H1 (cell line): ENCODE data around the gene BIRC2. TPM values are rescaled to one million over a fixed set of nuclear protein-coding genes. Genes with fewer than 3 reads are reported as not detected.

ENCODE experiments used
- CTCF ChIA-PET: fragments of 300-600 bp; sonication (Branson Sonifier 250); formaldehyde crosslinking; loops from one replicate; lab custom pipeline; 2021; ENCODE audit not compliant: partially characterized antibody; lab: Charles Lee
- POLR2A ChIA-PET: fragments of 300-600 bp; sonication (Branson Sonifier 250); formaldehyde crosslinking; loops from one replicate; lab custom pipeline; 2021; ENCODE audit warnings: inconsistent platforms; ENCODE audit not compliant: partially characterized antibody; lab: Charles Lee
- DNase-seq, 2 experiments: peaks; one replicate each; pipeline versions ENCODE4 v3.0.0 to v3.0.0-alpha.2; 2010 to 2022; ENCODE audit warnings: low spot score in 2 of 2, low read depth in 1 of 2, mixed read lengths in 1 of 2
- FAIRE-seq: peaks from 2 replicates; lab custom pipeline; 2011; peaks lifted over from hg19 to GRCh38; lab: Jason Lieb, UNC
- H2AFZ ChIP-seq: 2 replicates; pipeline ENCODE4 v1.8.1; 2012; ENCODE audit warnings: low read length, inconsistent platforms
- H2AK5ac ChIP-seq: 2 replicates; pipeline ENCODE4 v1.6.1; 2013; ENCODE audit warnings: low read depth, low read length
- H2BK120ac ChIP-seq: replicated peaks from 2 replicates; pipeline ENCODE3; 2013; ENCODE audit warnings: low read depth, low read length, inconsistent platforms
- H2BK12ac ChIP-seq: 2 replicates; pipeline ENCODE4 v1.6.1; 2013; ENCODE audit warnings: low read depth, low read length
- H2BK15ac ChIP-seq: 2 replicates; pipeline ENCODE4 v1.6.1; 2013; ENCODE audit warnings: low read length
- H2BK20ac ChIP-seq: 2 replicates; pipeline ENCODE4 v1.6.1; 2013; ENCODE audit warnings: low read length
- H2BK5ac ChIP-seq: 2 replicates; pipeline ENCODE4 v1.6.1; 2013; ENCODE audit warnings: low read depth, low read length
- H3K14ac ChIP-seq: 2 replicates; pipeline ENCODE4 v1.6.1; 2013; ENCODE audit warnings: inconsistent platforms; ENCODE audit not compliant: insufficient read length
- H3K18ac ChIP-seq: 2 replicates; pipeline ENCODE4 v1.6.1; 2013; ENCODE audit warnings: low read length; ENCODE audit errors: extremely low read depth
- H3K23ac ChIP-seq: 2 replicates; pipeline ENCODE4 v1.6.1; 2013; ENCODE audit warnings: inconsistent platforms; ENCODE audit not compliant: insufficient read length
- H3K23me2 ChIP-seq: 2 replicates; pipeline ENCODE4 v1.6.1; 2013; ENCODE audit warnings: low read depth, low read length
- H3K27ac ChIP-seq: 2 replicates; pipeline ENCODE4 v1.6.1; 2011; ENCODE audit warnings: low read depth, low read length, inconsistent platforms
- H3K27me3 ChIP-seq, 4 experiments: replicated peaks in 1 of 4; 1 replicate in 1 of 4; 2 replicates in 3 of 4; pipeline versions ENCODE4 v1.6.1 to v1.8.1; 2011 to 2013; ENCODE audit warnings: low read length in 3 of 4, mild to moderate bottlenecking in 3 of 4, inconsistent platforms in 2 of 4, mixed read lengths in 2 of 4, moderate library complexity in 1 of 4; ENCODE audit not compliant: control insufficient read depth in 3 of 4, insufficient read depth in 3 of 4; ENCODE audit errors: extremely low read depth in 1 of 4
- H3K36me3 ChIP-seq, 4 experiments: 2 replicates each; pipeline versions ENCODE4 v1.6.1 to v1.8.1; 2011 to 2013; ENCODE audit warnings: mild to moderate bottlenecking in 4 of 4, low read length in 3 of 4, moderate library complexity in 2 of 4, control low read depth in 1 of 4, inconsistent platforms in 1 of 4; ENCODE audit not compliant: insufficient read depth in 4 of 4, control insufficient read depth in 2 of 4
- H3K4ac ChIP-seq: replicated peaks from 2 replicates; pipeline ENCODE3; 2013; ENCODE audit warnings: low read length, low read depth, mixed read lengths, inconsistent platforms; ENCODE audit not compliant: insufficient read length
- H3K4me1 ChIP-seq, 4 experiments: replicated peaks in 1 of 4; 1 replicate in 1 of 4; 2 replicates in 3 of 4; pipeline versions ENCODE4 v1.6.1 to v1.8.1; 2011 to 2013; ENCODE audit warnings: low read length in 3 of 4, inconsistent platforms in 2 of 4, mixed read lengths in 1 of 4; ENCODE audit not compliant: insufficient read depth in 4 of 4, control insufficient read depth in 3 of 4
- H3K4me2 ChIP-seq, 2 experiments: 2 replicates each; pipeline versions ENCODE4 v1.6.1 to v1.8.1; 2011 to 2013; ENCODE audit warnings: low read depth in 2 of 2, low read length in 2 of 2, control low read depth in 1 of 2, inconsistent platforms in 1 of 2, mild to moderate bottlenecking in 1 of 2; ENCODE audit not compliant: insufficient read depth in 1 of 2
- H3K4me3 ChIP-seq, 4 experiments: fragments of 200-600, 300-600 bp in 1 of 4; sonication (generic), shearing (Covaris generic), sonication (Bioruptor Twin) in 1 of 4; 2 replicates each; pipeline versions ENCODE4 v1.5.1 to v1.8.1; 2011 to 2016; ENCODE audit warnings: low read length in 4 of 4, low read depth in 3 of 4, control low read depth in 2 of 4, inconsistent platforms in 2 of 4, mild to moderate bottlenecking in 2 of 4, mixed read lengths in 1 of 4, moderate library complexity in 1 of 4; ENCODE audit not compliant: insufficient read depth in 2 of 4; ENCODE audit errors: extremely low read depth in 1 of 4
- H3K56ac ChIP-seq: replicated peaks from 2 replicates; pipeline ENCODE3; 2013; ENCODE audit warnings: low read depth, mild to moderate bottlenecking, mixed read lengths, low read length, inconsistent platforms; ENCODE audit not compliant: insufficient read length
- H3K79me1 ChIP-seq: 2 replicates; pipeline ENCODE4 v1.6.1; 2013; ENCODE audit warnings: low read depth, low read length, control low read depth
- H3K79me2 ChIP-seq, 2 experiments: 2 replicates each; pipeline versions ENCODE4 v1.6.1 to v1.8.1; 2012 to 2013; ENCODE audit warnings: low read length in 2 of 2, mild to moderate bottlenecking in 2 of 2, inconsistent platforms in 1 of 2; ENCODE audit not compliant: insufficient read depth in 2 of 2, control insufficient read depth in 1 of 2
- H3K9ac ChIP-seq, 4 experiments: replicated peaks in 1 of 4; 1 replicate in 1 of 4; 2 replicates in 3 of 4; pipeline versions ENCODE4 v1.6.1 to v1.8.1; 2011 to 2013; ENCODE audit warnings: low read depth in 3 of 4, low read length in 3 of 4, control low read depth in 2 of 4, mild to moderate bottlenecking in 2 of 4, moderate library complexity in 2 of 4, inconsistent platforms in 1 of 4; ENCODE audit errors: extremely low read depth in 1 of 4
- H3K9me3 ChIP-seq, 2 experiments: 2 replicates each; pipeline versions ENCODE4 v1.6.1 to v1.8.1; 2012 to 2013; ENCODE audit warnings: mild to moderate bottlenecking in 2 of 2, moderate library complexity in 2 of 2, control low read depth in 1 of 2, inconsistent platforms in 1 of 2, low read depth in 1 of 2, low read length in 1 of 2, mixed read lengths in 1 of 2; ENCODE audit not compliant: insufficient read depth in 2 of 2
- H4K20me1 ChIP-seq, 2 experiments: replicated peaks in 1 of 2; 2 replicates each; pipeline versions ENCODE3 to v1.8.1; 2011 to 2013; ENCODE audit warnings: inconsistent platforms in 2 of 2, low read length in 2 of 2, mild to moderate bottlenecking in 1 of 2; ENCODE audit not compliant: insufficient read depth in 2 of 2, control insufficient read depth in 1 of 2
- H4K5ac ChIP-seq: 2 replicates; pipeline ENCODE4 v1.6.1; 2013; ENCODE audit warnings: low read length, low read depth, mixed read lengths, inconsistent platforms; ENCODE audit not compliant: insufficient read length
- H4K8ac ChIP-seq: 2 replicates; pipeline ENCODE4 v1.8.0; 2013; ENCODE audit warnings: mild to moderate bottlenecking, moderate library complexity, low read length, inconsistent platforms; ENCODE audit not compliant: insufficient read depth; ENCODE audit errors: extremely low read depth
- H4K91ac ChIP-seq: replicated peaks from 2 replicates; pipeline ENCODE3; 2013; ENCODE audit warnings: low read length, mixed read lengths, inconsistent platforms; ENCODE audit not compliant: insufficient read length
- HDAC2 ChIP-seq, 2 experiments: fragments of 300-600 bp in 1 of 2; sonication (generic) in 1 of 2; IDR thresholded peaks; 2 replicates each; pipeline ENCODE4 v1.6.1; 2011 to 2012; ENCODE audit warnings: low read depth in 2 of 2, low read length in 2 of 2, mild to moderate bottlenecking in 2 of 2, moderate library complexity in 2 of 2, borderline replicate concordance in 1 of 2, inconsistent platforms in 1 of 2
- KDM5A ChIP-seq: fragments of 200-600 bp; IDR thresholded peaks from 2 replicates; pipeline ENCODE4 v1.7.1; 2012; ENCODE audit warnings: mild to moderate bottlenecking, low read length, inconsistent platforms, mixed read lengths
- POLR2AphosphoS5 ChIP-seq: IDR thresholded peaks from 2 replicates; pipeline ENCODE4 v1.6.1; 2011; ENCODE audit warnings: low read depth, low read length
- SIN3A ChIP-seq, 2 experiments: IDR thresholded peaks in 1 of 2; conservative IDR thresholded peaks in 1 of 2; 2 replicates each; pipeline ENCODE4 v1.6.1; 2011 to 2012; ENCODE audit warnings: low read length in 2 of 2, improper control_type of control experiment in 1 of 2, low read depth in 1 of 2, mild to moderate bottlenecking in 1 of 2
- SUZ12 ChIP-seq: fragments of 200-600 bp; sonication (generic); IDR thresholded peaks from 2 replicates; pipeline ENCODE4 v1.6.1; 2012; ENCODE audit warnings: mild to moderate bottlenecking, inconsistent platforms, low read length, moderate library complexity, mixed read lengths
- WGBS, 2 experiments: shearing (Covaris generic) in 1 of 2; methylation state at CpG; one replicate each; pipeline versions ENCODE4 v1.1.6 to v1.1.7; 2013 to 2015; ENCODE audit warnings: low lambda C conversion rate in 2 of 2, mixed read lengths in 2 of 2, inconsistent platforms in 1 of 2, low coverage in 1 of 2, missing lambda C conversion rate in 1 of 2; ENCODE audit not compliant: insufficient replicate concordance in 2 of 2, insufficient coverage in 1 of 2, insufficient read length in 1 of 2; ENCODE audit errors: extremely low coverage in 1 of 2, missing lambda C conversion rate in 1 of 2; 5-methylcytosine and 5-hydroxymethylcytosine counted together
- polyA plus RNA-seq, 7 experiments: library from polyadenylated mRNA; depleted of rRNA in 3 of 7; stranded (reverse) in 5 of 7; unstranded in 2 of 7; fragments of >200 nt in 5 of 7; fragments of 200-250 nt in 2 of 7; gene quantifications; 1 replicate in 5 of 7; 2 replicates in 1 of 7; 4 replicates in 1 of 7; pipeline versions ENCODE4 v1.2.1 to v1.2.3, GENCODE V29; 2011 to 2013; ENCODE audit warnings: missing spikeins in 2 of 7, mixed read lengths in 2 of 7
- total RNA-seq: library from RNA; stranded (reverse); fragmentation: NEBNext Ultra II Directional; extraction: Animal tissue kit (Norgen Biotek cat#: 25700); gene quantifications from 2 replicates; pipeline ENCODE4 v1.2.1, GENCODE V29; 2021
- TF ChIP-seq, protein P1 (sequence below): IDR thresholded peaks from 2 replicates; pipeline ENCODE4 v1.6.1; 2012; ENCODE audit warnings: inconsistent platforms

The BIRC2 gene
- total and polyA plus RNA-seq, 2 of the 8 experiments (the other 6 are each of a cell fraction or from before 2014, with no cell fraction given), result 18.4 to 24.7 TPM

DNA sequence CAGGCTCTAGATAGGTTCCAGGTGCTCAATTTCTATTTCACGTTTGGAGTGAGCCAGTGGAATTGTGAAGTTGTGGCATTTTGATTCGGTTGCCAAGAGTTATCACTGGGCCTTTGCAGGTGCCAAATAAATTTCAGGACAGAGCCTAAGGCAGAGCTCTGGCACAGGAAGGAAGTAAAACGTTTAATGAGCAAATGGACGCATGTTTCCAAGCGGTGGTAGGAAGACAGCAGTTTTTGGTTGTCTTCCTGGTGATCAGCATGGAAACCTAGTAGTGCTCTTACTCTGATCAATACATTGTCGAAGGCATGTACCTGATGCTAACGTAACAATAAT is 29.3 kb upstream of the BIRC2 start:
- Histone ChIP-seq H2BK20ac (no peak overlapping the region), H3K4me3 (peak overlapping the region; percentile 29 to 63 (median 58); a peak in 5 of 8 replicates), H4K20me1 (no peaks in the 10 kb centered on the region), H3K4me1 (peaks cover 0 to 1% (median 0%) of the 10 kb centered on the region in 4 experiments; a peak in 1 of 7 replicates), H4K8ac (no peak overlapping the region), H2BK5ac (no peak overlapping the region), H3K23ac (no peak overlapping the region), H3K27me3 (no peaks in the 10 kb centered on the region), H3K27ac (no peak overlapping the region), H3K56ac (no peak overlapping the region), H3K4me2 (peak overlapping the region; percentile 51 to 83), H2BK15ac (no peak overlapping the region), H3K23me2 (peaks cover 6% of the 10 kb centered on the region; the same call in 1 of the 2 replicates), H4K5ac (no peak overlapping the region), H3K9me3 (no peaks in the 10 kb centered on the region), H3K36me3 (no peaks in the 10 kb centered on the region), H2BK12ac (no peak overlapping the region), H3K18ac (no peak overlapping the region), H2BK120ac (no peak overlapping the region), H3K79me2 (no peaks in the 10 kb centered on the region), H3K9ac (no peak overlapping the region), H4K91ac (no peak overlapping the region), H3K14ac (no peak overlapping the region), H2AK5ac (no peak overlapping the region), H3K4ac (no peak overlapping the region), H3K79me1 (no peaks in the 10 kb centered on the region), H2AFZ (no peak overlapping the region; the same call in 1 of the 2 replicates)
- DNase-seq (no peak), FAIRE-seq (no peak)
- POLR2A ChIA-PET, result no interaction called here
- CTCF ChIA-PET, result interaction anchor here (0.8 to 2.7 kb wide), 2 partner anchors 9 to 10 kb away, joined by 3 to 8 read pairs; no protein-coding TSS in a partner anchor
- TF ChIP-seq, protein P1, sequence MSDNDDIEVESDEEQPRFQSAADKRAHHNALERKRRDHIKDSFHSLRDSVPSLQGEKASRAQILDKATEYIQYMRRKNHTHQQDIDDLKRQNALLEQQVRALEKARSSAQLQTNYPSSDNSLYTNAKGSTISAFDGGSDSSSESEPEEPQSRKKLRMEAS, result no peak
- TF ChIP-seq POLR2AphosphoS5 (no peak), SUZ12 (no peak), KDM5A (no peak), HDAC2 (IDR thresholded peaks at IDR 0.05; ENCODE audit: borderline replicate concordance in 1 of 2, low read depth in 2 of 2, low read length in 2 of 2) (no peak), SIN3A (conservative IDR thresholded peaks at IDR 0.05 in 1 of 2, IDR thresholded peaks at IDR 0.05 in 1 of 2; ENCODE audit: low read depth in 1 of 2, low read length in 2 of 2) (no peak)
- WGBS, 2 experiments, result 63% methylated on average over 7 of the region's 7 CpGs; no CpG with 5 or more reads in 1 of the 2 experiments
